Left lobe of liver (tissue), 1 donor: Measurements from ENCODE around the gene HTATIP2. TPM values are rescaled to one million over a fixed set of nuclear protein-coding genes. Genes with fewer than 3 reads are reported as not detected.

ENCODE experiments used
- total RNA-seq: library from RNA; stranded (reverse); gene quantifications from one replicate; pipeline ENCODE4 v1.2.1, GENCODE V29; 2021
- donor health status: DM: no; HTN: yes; CAD: no.

HTATIP2 gene
- total RNA-seq, 1 donor from 2014 or later: 68.0 TPM

Other genes with a start within 250 kb of the HTATIP2 start
- gene DBX1, start 203.2 kb upstream of the HTATIP2 start, total RNA-seq: not detected
- gene PRMT3, start 24.0 kb downstream of the HTATIP2 start, total RNA-seq: 4.1 TPM
- gene SLC6A5, start 235.9 kb downstream of the HTATIP2 start, total RNA-seq: not detected